Posterior vena cava (tissue), 2 donors: ENCODE results near the gene NKD1. TPM values are rescaled to one million over a fixed set of nuclear protein-coding genes. Genes with fewer than 3 reads are reported as not detected.

ENCODE experiments used
- DNase-seq: peaks from one replicate; pipeline ENCODE4 v3.0.0-alpha.2; 2020; ENCODE audit warnings: low spot score
- intact Hi-C, 2 donors: fragments of 100-400 bp; cut with DNase I; formaldehyde crosslinking; loops; one replicate each; pipeline versions ENCODE4 v1.14.1 to v1.14.2; 2022 to 2023
- total RNA-seq, 2 donors: library from RNA; stranded (reverse); fragmentation: NEBNext Ultra II Directional; extraction: Animal tissue kit (Norgen Biotek cat#: 25700); gene quantifications; one replicate each; pipeline ENCODE4 v1.2.1, GENCODE V29; 2021
- donor health status: DM: yes; HTN: yes; CAD: no.
- donor health status: DM: yes; HTN: yes; CAD: no.

NKD1 gene
- total RNA-seq, 2 donors from 2014 or later = 25.7 to 67.6 TPM

- DNase-seq = no peak
- intact Hi-C loops = no loop called here
These were observed 70.2 kb downstream of the NKD1 start for GRCh38 chr16:50618238-50618918.

GRCh38 chr16:50619702-50620491 lies 71.7 kb downstream of the NKD1 start:
- intact Hi-C loops = no loop called here
- DNase-seq = no peak

- intact Hi-C loops = no loop called here
- DNase-seq = no peak
These were observed 72.7 kb downstream of the NKD1 start for GRCh38 chr16:50620646-50621451.

GRCh38 chr16:50621452-50621792 lies 73.2 kb downstream of the NKD1 start:
- intact Hi-C loops = no loop called here
- DNase-seq = no peak

GRCh38 chr16:50622029-50622428 lies 73.8 kb downstream of the NKD1 start:
- intact Hi-C loops = no loop called here

GRCh38 chr16:50622643-50623369 lies 74.6 kb downstream of the NKD1 start:
- DNase-seq = no peak
- intact Hi-C loops = no loop called here

More at GRCh38 chr16:50622029-50622428, 73.8 kb downstream of the NKD1 start:
- DNase-seq = no peak

- intact Hi-C loops = no loop called here
- DNase-seq = no peak
These were observed 76.3 kb downstream of the NKD1 start for GRCh38 chr16:50624449-50624970.

- intact Hi-C loops = no loop called here
These were observed 77.2 kb downstream of the NKD1 start for GRCh38 chr16:50625374-50625773.

GRCh38 chr16:50626868-50627267 lies 78.7 kb downstream of the NKD1 start:
- no peak for DNase-seq
- intact Hi-C loops = no loop called here

More at GRCh38 chr16:50625374-50625773, 77.2 kb downstream of the NKD1 start:
- no peak for DNase-seq

GRCh38 chr16:50627419-50627818 lies 79.2 kb downstream of the NKD1 start:
- intact Hi-C loops = no loop called here
- no peak for DNase-seq

- no peak for DNase-seq
- intact Hi-C loops = no loop called here
These were observed 80.1 kb downstream of the NKD1 start for GRCh38 chr16:50628156-50628802.

GRCh38 chr16:50629334-50629733 lies 81.1 kb downstream of the NKD1 start:
- intact Hi-C loops = no loop called here
- DNase-seq = no peak

- intact Hi-C loops = loop anchor here in 1 of 2 donors (5.0 kb wide), 1 partner anchor 677 kb away; no protein-coding TSS in a partner anchor
- no peak for DNase-seq
These were observed 82.3 kb downstream of the NKD1 start for GRCh38 chr16:50630394-50631020.

GRCh38 chr16:50631249-50631984 lies 83.2 kb downstream of the NKD1 start:
- intact Hi-C loops = loop anchor here in 1 of 2 donors (5.0 kb wide), 1 partner anchor 676 kb away; no protein-coding TSS in a partner anchor
- no peak for DNase-seq

- no peak for DNase-seq
- intact Hi-C loops = loop anchor here in 1 of 2 donors (5.0 kb wide), 1 partner anchor 675 kb away; no protein-coding TSS in a partner anchor
These were observed 83.9 kb downstream of the NKD1 start for GRCh38 chr16:50631985-50632576.

- intact Hi-C loops = loop anchor here in 1 of 2 donors (5.0 kb wide), 1 partner anchor 674 kb away; no protein-coding TSS in a partner anchor
These were observed 85.0 kb downstream of the NKD1 start for GRCh38 chr16:50632927-50633800.

More at GRCh38 chr16:50632927-50633800, 85.0 kb downstream of the NKD1 start:
- DNase-seq = no peak
